H1 (cell line): ENCODE measurements around the gene TNS2. TPM values are rescaled to one million over a fixed set of nuclear protein-coding genes. Genes with fewer than 3 reads are reported as not detected.

Experiments
- CTCF ChIA-PET: fragments of 300-600 bp; sonication (Branson Sonifier 250); formaldehyde crosslinking; loops from one replicate; lab custom pipeline; 2021; ENCODE audit not compliant: partially characterized antibody; lab: Charles Lee
- POLR2A ChIA-PET: fragments of 300-600 bp; sonication (Branson Sonifier 250); formaldehyde crosslinking; loops from one replicate; lab custom pipeline; 2021; ENCODE audit warnings: inconsistent platforms; ENCODE audit not compliant: partially characterized antibody; lab: Charles Lee
- DNase-seq, 2 experiments: peaks; one replicate each; pipeline versions ENCODE4 v3.0.0 to v3.0.0-alpha.2; 2010 to 2022; ENCODE audit warnings: low spot score in 2 of 2, low read depth in 1 of 2, mixed read lengths in 1 of 2
- FAIRE-seq: peaks from 2 replicates; lab custom pipeline; 2011; peaks lifted over from hg19 to GRCh38; lab: Jason Lieb, UNC
- H2AFZ ChIP-seq: 2 replicates; pipeline ENCODE4 v1.8.1; 2012; ENCODE audit warnings: low read length, inconsistent platforms
- H2AK5ac ChIP-seq: 2 replicates; pipeline ENCODE4 v1.6.1; 2013; ENCODE audit warnings: low read depth, low read length
- H2BK120ac ChIP-seq: replicated peaks from 2 replicates; pipeline ENCODE3; 2013; ENCODE audit warnings: low read depth, low read length, inconsistent platforms
- H2BK12ac ChIP-seq: 2 replicates; pipeline ENCODE4 v1.6.1; 2013; ENCODE audit warnings: low read depth, low read length
- H2BK15ac ChIP-seq: 2 replicates; pipeline ENCODE4 v1.6.1; 2013; ENCODE audit warnings: low read length
- H2BK20ac ChIP-seq: 2 replicates; pipeline ENCODE4 v1.6.1; 2013; ENCODE audit warnings: low read length
- H2BK5ac ChIP-seq: 2 replicates; pipeline ENCODE4 v1.6.1; 2013; ENCODE audit warnings: low read depth, low read length
- H3K14ac ChIP-seq: 2 replicates; pipeline ENCODE4 v1.6.1; 2013; ENCODE audit warnings: inconsistent platforms; ENCODE audit not compliant: insufficient read length
- H3K18ac ChIP-seq: 2 replicates; pipeline ENCODE4 v1.6.1; 2013; ENCODE audit warnings: low read length; ENCODE audit errors: extremely low read depth
- H3K23ac ChIP-seq: 2 replicates; pipeline ENCODE4 v1.6.1; 2013; ENCODE audit warnings: inconsistent platforms; ENCODE audit not compliant: insufficient read length
- H3K23me2 ChIP-seq: 2 replicates; pipeline ENCODE4 v1.6.1; 2013; ENCODE audit warnings: low read depth, low read length
- H3K27ac ChIP-seq: 2 replicates; pipeline ENCODE4 v1.6.1; 2011; ENCODE audit warnings: low read depth, low read length, inconsistent platforms
- H3K27me3 ChIP-seq, 4 experiments: replicated peaks in 1 of 4; 1 replicate in 1 of 4; 2 replicates in 3 of 4; pipeline versions ENCODE4 v1.6.1 to v1.8.1; 2011 to 2013; ENCODE audit warnings: low read length in 3 of 4, mild to moderate bottlenecking in 3 of 4, inconsistent platforms in 2 of 4, mixed read lengths in 2 of 4, moderate library complexity in 1 of 4; ENCODE audit not compliant: control insufficient read depth in 3 of 4, insufficient read depth in 3 of 4; ENCODE audit errors: extremely low read depth in 1 of 4
- H3K36me3 ChIP-seq, 4 experiments: 2 replicates each; pipeline versions ENCODE4 v1.6.1 to v1.8.1; 2011 to 2013; ENCODE audit warnings: mild to moderate bottlenecking in 4 of 4, low read length in 3 of 4, moderate library complexity in 2 of 4, control low read depth in 1 of 4, inconsistent platforms in 1 of 4; ENCODE audit not compliant: insufficient read depth in 4 of 4, control insufficient read depth in 2 of 4
- H3K4ac ChIP-seq: replicated peaks from 2 replicates; pipeline ENCODE3; 2013; ENCODE audit warnings: low read length, low read depth, mixed read lengths, inconsistent platforms; ENCODE audit not compliant: insufficient read length
- H3K4me1 ChIP-seq, 4 experiments: replicated peaks in 1 of 4; 1 replicate in 1 of 4; 2 replicates in 3 of 4; pipeline versions ENCODE4 v1.6.1 to v1.8.1; 2011 to 2013; ENCODE audit warnings: low read length in 3 of 4, inconsistent platforms in 2 of 4, mixed read lengths in 1 of 4; ENCODE audit not compliant: insufficient read depth in 4 of 4, control insufficient read depth in 3 of 4
- H3K4me2 ChIP-seq, 2 experiments: 2 replicates each; pipeline versions ENCODE4 v1.6.1 to v1.8.1; 2011 to 2013; ENCODE audit warnings: low read depth in 2 of 2, low read length in 2 of 2, control low read depth in 1 of 2, inconsistent platforms in 1 of 2, mild to moderate bottlenecking in 1 of 2; ENCODE audit not compliant: insufficient read depth in 1 of 2
- H3K4me3 ChIP-seq, 4 experiments: fragments of 200-600, 300-600 bp in 1 of 4; sonication (generic), shearing (Covaris generic), sonication (Bioruptor Twin) in 1 of 4; 2 replicates each; pipeline versions ENCODE4 v1.5.1 to v1.8.1; 2011 to 2016; ENCODE audit warnings: low read length in 4 of 4, low read depth in 3 of 4, control low read depth in 2 of 4, inconsistent platforms in 2 of 4, mild to moderate bottlenecking in 2 of 4, mixed read lengths in 1 of 4, moderate library complexity in 1 of 4; ENCODE audit not compliant: insufficient read depth in 2 of 4; ENCODE audit errors: extremely low read depth in 1 of 4
- H3K56ac ChIP-seq: replicated peaks from 2 replicates; pipeline ENCODE3; 2013; ENCODE audit warnings: low read depth, mild to moderate bottlenecking, mixed read lengths, low read length, inconsistent platforms; ENCODE audit not compliant: insufficient read length
- H3K79me1 ChIP-seq: 2 replicates; pipeline ENCODE4 v1.6.1; 2013; ENCODE audit warnings: low read depth, low read length, control low read depth
- H3K79me2 ChIP-seq, 2 experiments: 2 replicates each; pipeline versions ENCODE4 v1.6.1 to v1.8.1; 2012 to 2013; ENCODE audit warnings: low read length in 2 of 2, mild to moderate bottlenecking in 2 of 2, inconsistent platforms in 1 of 2; ENCODE audit not compliant: insufficient read depth in 2 of 2, control insufficient read depth in 1 of 2
- H3K9ac ChIP-seq, 4 experiments: replicated peaks in 1 of 4; 1 replicate in 1 of 4; 2 replicates in 3 of 4; pipeline versions ENCODE4 v1.6.1 to v1.8.1; 2011 to 2013; ENCODE audit warnings: low read depth in 3 of 4, low read length in 3 of 4, control low read depth in 2 of 4, mild to moderate bottlenecking in 2 of 4, moderate library complexity in 2 of 4, inconsistent platforms in 1 of 4; ENCODE audit errors: extremely low read depth in 1 of 4
- H3K9me3 ChIP-seq, 2 experiments: 2 replicates each; pipeline versions ENCODE4 v1.6.1 to v1.8.1; 2012 to 2013; ENCODE audit warnings: mild to moderate bottlenecking in 2 of 2, moderate library complexity in 2 of 2, control low read depth in 1 of 2, inconsistent platforms in 1 of 2, low read depth in 1 of 2, low read length in 1 of 2, mixed read lengths in 1 of 2; ENCODE audit not compliant: insufficient read depth in 2 of 2
- H4K20me1 ChIP-seq, 2 experiments: replicated peaks in 1 of 2; 2 replicates each; pipeline versions ENCODE3 to v1.8.1; 2011 to 2013; ENCODE audit warnings: inconsistent platforms in 2 of 2, low read length in 2 of 2, mild to moderate bottlenecking in 1 of 2; ENCODE audit not compliant: insufficient read depth in 2 of 2, control insufficient read depth in 1 of 2
- H4K5ac ChIP-seq: 2 replicates; pipeline ENCODE4 v1.6.1; 2013; ENCODE audit warnings: low read length, low read depth, mixed read lengths, inconsistent platforms; ENCODE audit not compliant: insufficient read length
- H4K8ac ChIP-seq: 2 replicates; pipeline ENCODE4 v1.8.0; 2013; ENCODE audit warnings: mild to moderate bottlenecking, moderate library complexity, low read length, inconsistent platforms; ENCODE audit not compliant: insufficient read depth; ENCODE audit errors: extremely low read depth
- H4K91ac ChIP-seq: replicated peaks from 2 replicates; pipeline ENCODE3; 2013; ENCODE audit warnings: low read length, mixed read lengths, inconsistent platforms; ENCODE audit not compliant: insufficient read length
- RAD21 ChIP-seq, 2 experiments: IDR thresholded peaks in 1 of 2; conservative IDR thresholded peaks in 1 of 2; 2 replicates each; pipeline ENCODE4 v1.6.1; 2011; ENCODE audit warnings: low read depth in 2 of 2, low read length in 2 of 2, improper control_type of control experiment in 1 of 2, inconsistent platforms in 1 of 2, mild to moderate bottlenecking in 1 of 2, moderate library complexity in 1 of 2
- RNF2 ChIP-seq: fragments of 200-900, 300-1000 bp; sonication (generic); IDR thresholded peaks from 2 replicates; pipeline ENCODE4 v1.7.1; 2016; ENCODE audit warnings: borderline replicate concordance, low read depth, mild to moderate bottlenecking, antibody characterized with exemption, low read length; ENCODE audit not compliant: poor library complexity, severe bottlenecking; ENCODE audit errors: missing control alignments
- WGBS, 2 experiments: shearing (Covaris generic) in 1 of 2; methylation state at CpG; one replicate each; pipeline versions ENCODE4 v1.1.6 to v1.1.7; 2013 to 2015; ENCODE audit warnings: low lambda C conversion rate in 2 of 2, mixed read lengths in 2 of 2, inconsistent platforms in 1 of 2, low coverage in 1 of 2, missing lambda C conversion rate in 1 of 2; ENCODE audit not compliant: insufficient replicate concordance in 2 of 2, insufficient coverage in 1 of 2, insufficient read length in 1 of 2; ENCODE audit errors: extremely low coverage in 1 of 2, missing lambda C conversion rate in 1 of 2; 5-methylcytosine and 5-hydroxymethylcytosine counted together
- polyA plus RNA-seq, 7 experiments: library from polyadenylated mRNA; depleted of rRNA in 3 of 7; stranded (reverse) in 5 of 7; unstranded in 2 of 7; fragments of >200 nt in 5 of 7; fragments of 200-250 nt in 2 of 7; gene quantifications; 1 replicate in 5 of 7; 2 replicates in 1 of 7; 4 replicates in 1 of 7; pipeline versions ENCODE4 v1.2.1 to v1.2.3, GENCODE V29; 2011 to 2013; ENCODE audit warnings: missing spikeins in 2 of 7, mixed read lengths in 2 of 7
- total RNA-seq: library from RNA; stranded (reverse); fragmentation: NEBNext Ultra II Directional; extraction: Animal tissue kit (Norgen Biotek cat#: 25700); gene quantifications from 2 replicates; pipeline ENCODE4 v1.2.1, GENCODE V29; 2021

Gene TNS2
- total and polyA plus RNA-seq, 2 of the 8 experiments (the other 6 are each of a cell fraction or from before 2014, with no cell fraction given): 2.8 to 4.7 TPM

DNA sequence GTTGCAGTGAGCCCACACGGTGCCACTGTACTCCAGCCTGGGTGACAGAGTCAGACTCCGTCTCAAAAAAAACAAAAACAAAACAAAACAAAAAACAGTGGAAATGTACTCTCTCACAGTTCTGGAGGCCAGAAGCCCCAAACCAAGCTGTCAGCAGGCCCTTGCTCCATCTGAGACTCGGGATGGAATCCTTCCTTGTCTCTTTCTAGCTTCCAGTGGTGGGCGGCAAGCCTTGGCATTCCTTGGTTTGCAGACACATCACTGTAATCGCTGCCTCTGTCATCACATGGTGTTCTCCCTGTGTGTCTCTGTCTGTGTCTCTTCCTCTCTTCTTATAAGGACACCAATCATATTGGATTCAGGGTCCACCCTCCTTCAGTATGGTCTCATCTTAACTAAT lies 6.4 kb downstream of the TNS2 start:
- no peak overlapping the region for H3K9ac ChIP-seq
- FAIRE-seq (no peak), DNase-seq (no peak)
- no peak overlapping the region for H4K91ac ChIP-seq
- CTCF ChIA-PET: interaction anchor here (0.6 to 15.7 kb wide), 5 partner anchors 6 to 103 kb away, joined by 3 to 258 read pairs (median 42); partner anchors contain the start of genes IGFBP6 and TNS2
- H3K36me3 ChIP-seq: peaks cover 0 to 5% (median 0%) of the 10 kb centered on the region in 4 experiments; a peak in 1 of 8 replicates
- peaks cover under 1 to 12% (median 6%) of the 10 kb centered on the region in 4 experiments for H3K4me1 ChIP-seq
- H2BK120ac ChIP-seq: no peak overlapping the region
- no peak overlapping the region for H2BK12ac ChIP-seq
- no peak overlapping the region for H2AK5ac ChIP-seq
- peaks cover 0 to 12% (median 4%) of the 10 kb centered on the region in 4 experiments; a peak in 4 of 7 replicates for H3K27me3 ChIP-seq
- POLR2A ChIA-PET: interaction anchor here (4.1 to 35.6 kb wide), 3 partner anchors 6 to 44 kb away, joined by 16 to 711 read pairs (median 26); partner anchors contain the start of genes EIF4B and TNS2
- H3K4ac ChIP-seq: no peak overlapping the region
- 85% methylated on average over 5 of the region's 5 CpGs; no CpG with 5 or more reads in 1 of the 2 experiments for WGBS, 2 experiments
- no peak overlapping the region for H2BK15ac ChIP-seq
- H3K23ac ChIP-seq: no peak overlapping the region
- no peak overlapping the region for H3K4me2 ChIP-seq
- H3K4me3 ChIP-seq: no peak overlapping the region
- H2BK20ac ChIP-seq: no peak overlapping the region
- H3K18ac ChIP-seq: no peak overlapping the region
- no peaks in the 10 kb centered on the region for H3K9me3 ChIP-seq
- H3K14ac ChIP-seq: no peak overlapping the region
- H4K8ac ChIP-seq: no peak overlapping the region
- no peak overlapping the region for H4K5ac ChIP-seq
- no peak overlapping the region for H3K27ac ChIP-seq
- H2BK5ac ChIP-seq: no peak overlapping the region
- H3K79me1 ChIP-seq: peaks cover 6% of the 10 kb centered on the region; the same call in 1 of the 2 replicates
- peaks cover 9 to 12% of the 10 kb centered on the region in 2 experiments for H4K20me1 ChIP-seq
- no peak overlapping the region for H3K56ac ChIP-seq
- H3K23me2 ChIP-seq: peaks cover 8% of the 10 kb centered on the region
- H3K79me2 ChIP-seq: no peaks in the 10 kb centered on the region
- H2AFZ ChIP-seq: no peak overlapping the region
- TF ChIP-seq RAD21 (IDR thresholded peaks at IDR 0.05 in 1 of 2, conservative IDR thresholded peaks at IDR 0.05 in 1 of 2; ENCODE audit: low read depth in 2 of 2, low read length in 2 of 2): no peak
- no peak for TF ChIP-seq RNF2
